22Rv1 (cell line): Measurements from ENCODE around the gene ATXN7L1.

Source experiments
- H3K27ac ChIP-seq: fragments of 450-650 bp; 2 replicates; pipeline ENCODE4 v1.5.1; 2017
- CTCF ChIP-seq: fragments of 450-650 bp; IDR thresholded peaks from 2 replicates; pipeline ENCODE4 v1.5.1; 2017; ENCODE audit warnings: mild to moderate bottlenecking
- ZFX ChIP-seq: fragments of 450-650 bp; IDR thresholded peaks from 2 replicates; pipeline ENCODE4 v1.6.1; 2017; ENCODE audit warnings: antibody characterized with exemption, borderline replicate concordance

Gene ATXN7L1

DNA sequence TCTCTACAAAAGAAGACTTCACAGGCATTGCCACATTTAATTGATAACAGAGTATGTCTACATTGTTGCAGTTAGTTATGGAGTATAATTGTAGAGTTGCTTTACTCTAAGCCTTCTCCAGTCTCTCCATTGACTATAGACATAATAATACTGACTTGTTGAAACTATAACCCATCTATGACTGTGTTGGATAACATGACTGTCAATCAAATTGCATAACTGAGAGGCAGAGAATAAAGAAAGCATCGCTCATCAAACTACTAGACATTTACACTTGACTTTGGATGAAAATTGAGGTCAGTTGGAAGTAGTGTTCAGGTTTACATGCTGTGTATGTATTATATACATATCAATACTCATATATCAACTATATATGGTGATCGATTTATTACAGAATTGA is 3.4 kb upstream of the ATXN7L1 start:
- TF ChIP-seq CTCF, result no peak
- no peak for TF ChIP-seq ZFX
- no peak overlapping the region for H3K27ac ChIP-seq

GRCh38 chr7:105878746-105879605 is 2.6 kb upstream of the ATXN7L1 start:
- no peak overlapping the region for H3K27ac ChIP-seq
- TF ChIP-seq CTCF (no peak), ZFX (no peak)

DNA sequence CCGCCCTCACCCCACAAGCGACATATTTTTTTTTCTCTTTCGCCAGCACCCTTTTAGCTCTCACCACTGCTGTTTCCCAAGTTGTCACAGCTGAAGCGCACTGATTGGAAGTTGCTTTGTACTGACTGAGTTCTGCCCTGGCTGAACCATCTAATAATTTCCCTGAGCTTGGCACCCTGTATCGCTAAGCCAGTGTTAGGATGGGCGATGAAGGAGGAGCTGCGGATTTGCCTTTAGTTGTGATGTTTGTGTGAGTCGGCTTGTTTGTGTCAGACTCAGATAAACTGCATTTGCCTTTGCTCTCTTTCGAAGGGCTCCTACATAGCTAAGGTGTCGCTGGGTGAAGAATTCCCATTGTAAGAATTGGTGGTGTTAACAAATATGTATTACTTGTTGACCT is 1.3 kb upstream of the ATXN7L1 start:
- H3K27ac ChIP-seq, result no peak overlapping the region
- TF ChIP-seq CTCF, result no peak
- TF ChIP-seq ZFX, result no peak

DNA sequence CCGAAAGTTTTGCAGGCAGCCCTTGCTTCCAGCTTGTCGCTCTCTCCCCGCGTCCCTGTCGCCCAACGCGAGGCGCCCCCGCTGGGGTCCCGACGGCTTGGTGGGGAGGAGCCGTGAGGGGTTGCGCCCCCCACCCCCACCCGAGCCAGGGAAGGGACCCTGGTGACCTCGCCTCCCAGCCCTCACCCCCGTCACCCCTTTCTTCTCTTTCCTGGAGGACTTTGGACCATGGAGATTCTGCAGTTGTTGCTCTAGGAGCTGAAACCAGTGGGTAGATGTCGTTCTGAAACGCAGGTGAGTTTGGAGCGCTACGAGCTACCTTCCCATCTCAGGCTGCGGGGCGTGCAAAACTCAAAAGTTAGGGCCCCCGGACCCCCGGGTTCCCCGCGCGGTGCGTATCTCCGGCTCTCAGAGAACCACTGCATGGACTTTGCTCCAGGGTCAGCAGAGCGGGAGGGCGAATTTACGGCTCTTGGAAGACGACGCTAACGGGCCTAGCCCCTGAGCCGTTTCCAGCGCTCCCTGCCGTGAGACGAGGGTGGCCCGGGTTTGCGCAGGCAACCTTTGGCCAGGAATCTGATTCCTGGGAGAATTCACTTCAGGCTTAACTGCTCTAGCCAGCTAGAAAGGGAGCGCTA is 684 bp upstream of the ATXN7L1 start:
- TF ChIP-seq CTCF, result no peak; the same call in 1 of the 2 replicates
- TF ChIP-seq ZFX, result no peak
- H3K27ac ChIP-seq, result no peak overlapping the region

- H3K27ac ChIP-seq, result peak overlapping the region; percentile 72
- TF ChIP-seq CTCF (no peak), ZFX (no peak)
Measured at GRCh38 chr7:105875505-105875904, 894 bp downstream of the ATXN7L1 start.

DNA sequence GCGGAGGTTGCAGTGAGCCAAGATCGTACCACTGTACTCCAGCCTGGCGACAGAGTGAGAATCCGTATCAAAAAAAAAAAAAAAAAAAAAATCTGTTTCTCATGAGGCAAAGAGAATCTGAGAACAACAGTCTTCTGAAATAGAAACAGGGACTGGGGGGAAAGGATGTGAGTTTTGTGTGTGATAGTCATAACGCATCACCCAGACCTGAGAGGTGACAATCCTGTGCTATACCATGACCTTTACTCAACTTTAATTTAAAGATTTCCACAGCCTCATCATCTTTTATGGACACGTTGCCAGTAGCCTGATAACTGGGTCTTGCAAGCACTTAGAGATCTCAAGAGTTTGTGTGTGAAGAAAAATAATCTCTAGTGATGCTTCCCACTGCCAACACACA is 2.3 kb downstream of the ATXN7L1 start:
- no peak for TF ChIP-seq ZFX
- TF ChIP-seq CTCF, result no peak
- H3K27ac ChIP-seq, result no peak overlapping the region

DNA sequence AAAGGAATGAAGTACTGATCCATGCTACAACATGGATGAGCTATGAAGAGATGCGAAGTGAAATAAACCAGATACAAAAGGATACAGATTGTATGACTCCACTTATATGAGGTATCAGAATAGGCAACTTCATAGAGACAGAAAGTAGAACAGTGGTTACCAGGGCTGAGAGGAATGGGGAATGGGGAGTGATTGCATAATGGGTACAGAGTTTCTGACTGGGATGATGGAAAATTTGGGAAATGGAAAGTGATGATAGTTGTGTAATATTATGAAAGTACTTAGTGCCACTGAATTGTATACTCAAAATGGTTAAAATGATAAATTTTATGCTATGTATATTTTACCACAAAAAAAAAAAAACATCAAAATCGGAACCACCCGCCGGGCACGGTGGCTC is 3.9 kb downstream of the ATXN7L1 start:
- H3K27ac ChIP-seq, result no peak overlapping the region
- TF ChIP-seq CTCF (no peak), ZFX (no peak)
